HCT116 (cell line): ENCODE data around the gene IMPA2. TPM values are rescaled to one million over a fixed set of nuclear protein-coding genes. Genes with fewer than 3 reads are reported as not detected.

Source experiments
- ATAC-seq: fragments of 200-7000 bp; cut with Tn5 transposase; 2 replicates; pipeline ENCODE4 v1.9.1; 2020; ENCODE audit warnings: mild to moderate bottlenecking, moderate library complexity
- BruUV-seq: library from RNA; stranded (reverse); fragments of 400-500 nt; replicated peaks from 2 replicates; lab custom pipeline; 2021; lab: Mats Ljungman, UMichigan
- CTCF ChIA-PET: fragments of 300-600 bp; sonication (Branson Sonifier 250); formaldehyde crosslinking; loops from one replicate; lab custom pipeline; 2021; ENCODE audit warnings: antibody characterized with exemption; lab: Charles Lee
- POLR2A ChIA-PET: fragments of 300-600, 350-600 bp; sonication (Branson Sonifier 250); formaldehyde crosslinking; loops from one replicate; lab custom pipeline; 2021; ENCODE audit warnings: antibody characterized with exemption; lab: Charles Lee
- RAD21 ChIA-PET, 2 experiments: fragments of 300-600 bp; sonication (Branson Sonifier 250); formaldehyde crosslinking; loops; one replicate each; lab custom pipeline; 2023; ENCODE audit warnings: low total read pairs in 2 of 2; ENCODE audit not compliant: uncharacterized antibody in 2 of 2, unreplicated experiment in 2 of 2, low non-redundant PET in 1 of 2; lab: Charles Lee
- DNase-seq: peaks from one replicate; pipeline ENCODE4 v3.0.0-alpha.2; 2010; ENCODE audit warnings: low read depth, low spot score
- H2AFZ ChIP-seq: fragments of 200-600 bp; shearing (Covaris generic), sonication (generic); 2 replicates; pipeline ENCODE4 v1.6.1; 2017; ENCODE audit warnings: low read depth, mixed run types, mixed read lengths, antibody characterized with exemption, low read length; ENCODE audit not compliant: poor library complexity, severe bottlenecking
- H3K27ac ChIP-seq: 2 replicates; pipeline ENCODE4 v1.5.1; 2012; ENCODE audit warnings: low read depth, low read length
- H3K27me3 ChIP-seq: fragments of 200-600 bp; sonication (generic); 2 replicates; pipeline ENCODE4 v1.6.1; 2016; ENCODE audit warnings: mixed run types, low read length, mixed read lengths; ENCODE audit not compliant: insufficient read depth
- H3K36me3 ChIP-seq, 2 experiments: fragments of 200-500 bp in 1 of 2; fragments of 200-600 bp in 1 of 2; sonication (Bioruptor generic) in 1 of 2; sonication (generic) in 1 of 2; 2 replicates each; pipeline versions ENCODE4 v1.5.1 to v1.6.1; 2014 to 2016; ENCODE audit warnings: low read length in 2 of 2, inconsistent platforms in 1 of 2, mixed read lengths in 1 of 2, mixed run types in 1 of 2; ENCODE audit not compliant: insufficient read depth in 2 of 2, control insufficient read depth in 1 of 2
- H3K4me1 ChIP-seq, 2 experiments: fragments of 200-600 bp in 1 of 2; sonication (generic) in 1 of 2; 2 replicates each; pipeline versions ENCODE4 v1.5.1 to v1.6.1; 2012 to 2017; ENCODE audit warnings: low read length in 2 of 2, inconsistent platforms in 1 of 2, mild to moderate bottlenecking in 1 of 2, mixed read lengths in 1 of 2, mixed run types in 1 of 2, moderate library complexity in 1 of 2; ENCODE audit not compliant: insufficient read depth in 2 of 2, control insufficient read depth in 1 of 2
- H3K4me2 ChIP-seq: fragments of 200-600 bp; sonication (generic); 2 replicates; pipeline ENCODE4 v1.6.1; 2017; ENCODE audit warnings: mixed run types, low read length, mixed read lengths
- H3K4me3 ChIP-seq, 2 experiments: fragments of 200-600 bp in 1 of 2; sonication (generic) in 1 of 2; replicated peaks in 1 of 2; 2 replicates each; pipeline ENCODE4 v1.5.1; 2011 to 2016; ENCODE audit warnings: low read length in 2 of 2, control low read depth in 1 of 2, low read depth in 1 of 2, mild to moderate bottlenecking in 1 of 2, mixed read lengths in 1 of 2, mixed run types in 1 of 2
- H3K79me2 ChIP-seq: fragments of 200-600 bp; sonication (generic); 2 replicates; pipeline ENCODE4 v1.6.1; 2017; ENCODE audit warnings: mild to moderate bottlenecking, mixed run types, low read length, moderate library complexity, mixed read lengths; ENCODE audit not compliant: insufficient read depth
- H3K9ac ChIP-seq: fragments of 200-600 bp; sonication (generic); 2 replicates; pipeline ENCODE4 v1.6.1; 2016; ENCODE audit warnings: low read length, mixed read lengths
- H3K9me2 ChIP-seq: fragments of 200-600 bp; sonication (generic), shearing (Covaris generic); 2 replicates; pipeline ENCODE4 v1.6.1; 2017; ENCODE audit warnings: mixed run types, mild to moderate bottlenecking, moderate library complexity; ENCODE audit not compliant: insufficient read depth
- H3K9me3 ChIP-seq, 2 experiments: fragments of 200-500 bp in 1 of 2; fragments of 200-600 bp in 1 of 2; sonication (Bioruptor generic) in 1 of 2; sonication (generic) in 1 of 2; 2 replicates each; pipeline ENCODE4 v1.6.1; 2014 to 2017; ENCODE audit warnings: low read length in 2 of 2, mixed read lengths in 2 of 2, inconsistent platforms in 1 of 2, low read depth in 1 of 2, mild to moderate bottlenecking in 1 of 2, mixed run types in 1 of 2, moderate library complexity in 1 of 2; ENCODE audit not compliant: control insufficient read depth in 1 of 2, insufficient read depth in 1 of 2
- H4K20me1 ChIP-seq: fragments of 200-600 bp; sonication (generic), shearing (Covaris generic); 2 replicates; pipeline ENCODE4 v1.6.1; 2017; ENCODE audit warnings: mixed run types, mild to moderate bottlenecking, moderate library complexity; ENCODE audit not compliant: insufficient read depth
- CBX3 ChIP-seq: IDR thresholded peaks from 2 replicates; pipeline ENCODE4 v1.6.1; 2012; ENCODE audit warnings: low read depth
- CEBPB ChIP-seq: IDR thresholded peaks from 2 replicates; pipeline ENCODE4 v1.6.1; 2012; ENCODE audit warnings: low read depth
- EGR1 ChIP-seq: IDR thresholded peaks from 2 replicates; pipeline ENCODE4 v1.6.1; 2012; ENCODE audit warnings: low read depth
- EZH2 ChIP-seq: fragments of 200-600 bp; sonication (generic); IDR thresholded peaks from 2 replicates; pipeline ENCODE4 v1.6.1; 2017; ENCODE audit warnings: antibody characterized with exemption, mixed run types
- EZH2phosphoT487 ChIP-seq: fragments of 200-600 bp; IDR thresholded peaks from 2 replicates; pipeline ENCODE4 v1.6.1; 2018; ENCODE audit warnings: antibody characterized with exemption, borderline replicate concordance
- JUND ChIP-seq: IDR thresholded peaks from 2 replicates; pipeline ENCODE4 v1.6.1; 2012
- POLR2AphosphoS5 ChIP-seq: IDR thresholded peaks from 2 replicates; pipeline ENCODE4 v1.6.1; 2011; ENCODE audit warnings: mild to moderate bottlenecking, low read depth, low read length, moderate library complexity
- RAD21 ChIP-seq: IDR thresholded peaks from 2 replicates; pipeline ENCODE4 v1.6.1; 2012; ENCODE audit warnings: low read depth, mild to moderate bottlenecking
- SIN3A ChIP-seq: IDR thresholded peaks from 2 replicates; pipeline ENCODE4 v1.6.1; 2012; ENCODE audit warnings: low read depth
- SP1 ChIP-seq: IDR thresholded peaks from 2 replicates; pipeline ENCODE4 v1.6.1; 2012; ENCODE audit warnings: low read depth
- SRF ChIP-seq: IDR thresholded peaks from 2 replicates; pipeline ENCODE4 v1.6.1; 2012; ENCODE audit warnings: low read depth
- TCF7L2 ChIP-seq: IDR thresholded peaks from 2 replicates; pipeline ENCODE4 v1.7.0; 2011; ENCODE audit warnings: borderline replicate concordance, inconsistent platforms; ENCODE audit not compliant: insufficient read depth, insufficient read length; ENCODE audit errors: extremely low read depth
- YY1 ChIP-seq: IDR thresholded peaks from 2 replicates; pipeline ENCODE4 v1.6.1; 2011; ENCODE audit warnings: low read length, low read depth, moderate library complexity, mild to moderate bottlenecking; ENCODE audit not compliant: insufficient replicate concordance; ENCODE audit errors: extremely low read depth
- ZFX ChIP-seq: fragments of 450-650 bp; IDR thresholded peaks from 2 replicates; pipeline ENCODE4 v1.6.1; 2017
- ZNF274 ChIP-seq: fragments of 200-500 bp; sonication (Bioruptor generic); IDR thresholded peaks from 2 replicates; pipeline ENCODE4 v1.6.1; 2014; ENCODE audit warnings: mild to moderate bottlenecking, low read depth, low read length, inconsistent platforms
- intact Hi-C: fragments of 100-400 bp; cut with micrococcal nuclease; formaldehyde crosslinking; loops from 2 replicates; pipeline ENCODE4 v1.10.0; 2022
- total RNA-seq: library from RNA; stranded (reverse); gene quantifications from one replicate; pipeline ENCODE4 v1.2.1, GENCODE V29; 2021; ENCODE audit not compliant: unreplicated experiment
- TF ChIP-seq, protein P1 (sequence below): IDR thresholded peaks from 2 replicates; pipeline ENCODE4 v1.6.1; 2012
- TF ChIP-seq, protein P2 (sequence below): IDR thresholded peaks from 2 replicates; pipeline ENCODE4 v1.6.1; 2012; ENCODE audit warnings: low read depth
- TF ChIP-seq, protein P3 (sequence below): IDR thresholded peaks from 2 replicates; pipeline ENCODE4 v1.6.1; 2011; ENCODE audit warnings: mild to moderate bottlenecking, low read length, moderate library complexity; ENCODE audit not compliant: insufficient replicate concordance; ENCODE audit errors: extremely low read depth
- TF ChIP-seq, protein P4 (sequence below), 3 experiments: fragments of 200-600 bp in 1 of 3; sonication (generic) in 1 of 3; IDR thresholded peaks in 2 of 3; conservative IDR thresholded peaks in 1 of 3; 2 replicates each; pipeline ENCODE4 v1.5.1; 2012 to 2017; ENCODE audit warnings: low read depth in 2 of 3, low read length in 2 of 3, antibody characterized with exemption in 1 of 3, borderline replicate concordance in 1 of 3, control low read depth in 1 of 3, mild to moderate bottlenecking in 1 of 3, mixed read lengths in 1 of 3, mixed run types in 1 of 3, moderate library complexity in 1 of 3; ENCODE audit not compliant: insufficient read depth in 1 of 3

IMPA2 gene
- total RNA-seq, 1 experiment from 2014 or later, result 32.5 TPM

DNA sequence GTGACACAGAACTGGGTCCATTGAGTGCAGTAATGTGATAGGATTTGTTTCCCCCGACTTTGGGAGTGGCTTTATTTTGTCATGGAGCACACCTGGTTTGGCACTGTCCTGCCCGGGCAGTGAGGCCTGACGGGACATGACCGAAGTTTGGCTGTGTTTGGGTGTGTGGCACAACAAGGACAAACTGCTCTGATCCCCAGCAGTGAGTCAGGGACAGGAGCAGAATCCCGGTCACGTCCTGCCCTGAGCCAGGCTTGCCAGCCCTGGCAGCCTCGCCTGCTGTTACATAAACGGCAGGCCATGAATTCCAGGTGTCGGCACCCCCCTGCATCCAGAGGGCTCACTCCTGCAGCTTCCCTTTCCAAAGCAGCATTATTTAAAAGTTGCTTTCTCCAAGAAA is 45.7 kb downstream of the IMPA2 start:
- Histone ChIP-seq H3K4me2 (no peak overlapping the region), H2AFZ (no peak overlapping the region), H3K4me1 (no peaks in the 10 kb centered on the region), H3K36me3 (no peaks in the 10 kb centered on the region; a peak in 1 of 4 replicates), H3K27me3 (no peaks in the 10 kb centered on the region), H3K27ac (no peak overlapping the region), H3K9me3 (no peaks in the 10 kb centered on the region), H4K20me1 (no peaks in the 10 kb centered on the region), H3K9me2 (no peaks in the 10 kb centered on the region), H3K79me2 (no peaks in the 10 kb centered on the region), H3K4me3 (no peak overlapping the region), H3K9ac (no peak overlapping the region)
- ATAC-seq (no peak), DNase-seq (no peak)
- BruUV-seq, result no TSS peak
- TF ChIP-seq EZH2, result no peak
- TF ChIP-seq, protein P1, sequence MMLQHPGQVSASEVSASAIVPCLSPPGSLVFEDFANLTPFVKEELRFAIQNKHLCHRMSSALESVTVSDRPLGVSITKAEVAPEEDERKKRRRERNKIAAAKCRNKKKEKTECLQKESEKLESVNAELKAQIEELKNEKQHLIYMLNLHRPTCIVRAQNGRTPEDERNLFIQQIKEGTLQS, result no peak
- no peak for TF ChIP-seq CBX3
- TF ChIP-seq YY1, result no peak
- no peak for TF ChIP-seq SRF
- TF ChIP-seq, protein P2, sequence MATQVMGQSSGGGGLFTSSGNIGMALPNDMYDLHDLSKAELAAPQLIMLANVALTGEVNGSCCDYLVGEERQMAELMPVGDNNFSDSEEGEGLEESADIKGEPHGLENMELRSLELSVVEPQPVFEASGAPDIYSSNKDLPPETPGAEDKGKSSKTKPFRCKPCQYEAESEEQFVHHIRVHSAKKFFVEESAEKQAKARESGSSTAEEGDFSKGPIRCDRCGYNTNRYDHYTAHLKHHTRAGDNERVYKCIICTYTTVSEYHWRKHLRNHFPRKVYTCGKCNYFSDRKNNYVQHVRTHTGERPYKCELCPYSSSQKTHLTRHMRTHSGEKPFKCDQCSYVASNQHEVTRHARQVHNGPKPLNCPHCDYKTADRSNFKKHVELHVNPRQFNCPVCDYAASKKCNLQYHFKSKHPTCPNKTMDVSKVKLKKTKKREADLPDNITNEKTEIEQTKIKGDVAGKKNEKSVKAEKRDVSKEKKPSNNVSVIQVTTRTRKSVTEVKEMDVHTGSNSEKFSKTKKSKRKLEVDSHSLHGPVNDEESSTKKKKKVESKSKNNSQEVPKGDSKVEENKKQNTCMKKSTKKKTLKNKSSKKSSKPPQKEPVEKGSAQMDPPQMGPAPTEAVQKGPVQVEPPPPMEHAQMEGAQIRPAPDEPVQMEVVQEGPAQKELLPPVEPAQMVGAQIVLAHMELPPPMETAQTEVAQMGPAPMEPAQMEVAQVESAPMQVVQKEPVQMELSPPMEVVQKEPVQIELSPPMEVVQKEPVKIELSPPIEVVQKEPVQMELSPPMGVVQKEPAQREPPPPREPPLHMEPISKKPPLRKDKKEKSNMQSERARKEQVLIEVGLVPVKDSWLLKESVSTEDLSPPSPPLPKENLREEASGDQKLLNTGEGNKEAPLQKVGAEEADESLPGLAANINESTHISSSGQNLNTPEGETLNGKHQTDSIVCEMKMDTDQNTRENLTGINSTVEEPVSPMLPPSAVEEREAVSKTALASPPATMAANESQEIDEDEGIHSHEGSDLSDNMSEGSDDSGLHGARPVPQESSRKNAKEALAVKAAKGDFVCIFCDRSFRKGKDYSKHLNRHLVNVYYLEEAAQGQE, result no peak
- TF ChIP-seq POLR2AphosphoS5, result no peak
- no peak for TF ChIP-seq EZH2phosphoT487
- no peak for TF ChIP-seq RAD21
- no peak for TF ChIP-seq SIN3A
- no peak for TF ChIP-seq CEBPB
- TF ChIP-seq, protein P3, sequence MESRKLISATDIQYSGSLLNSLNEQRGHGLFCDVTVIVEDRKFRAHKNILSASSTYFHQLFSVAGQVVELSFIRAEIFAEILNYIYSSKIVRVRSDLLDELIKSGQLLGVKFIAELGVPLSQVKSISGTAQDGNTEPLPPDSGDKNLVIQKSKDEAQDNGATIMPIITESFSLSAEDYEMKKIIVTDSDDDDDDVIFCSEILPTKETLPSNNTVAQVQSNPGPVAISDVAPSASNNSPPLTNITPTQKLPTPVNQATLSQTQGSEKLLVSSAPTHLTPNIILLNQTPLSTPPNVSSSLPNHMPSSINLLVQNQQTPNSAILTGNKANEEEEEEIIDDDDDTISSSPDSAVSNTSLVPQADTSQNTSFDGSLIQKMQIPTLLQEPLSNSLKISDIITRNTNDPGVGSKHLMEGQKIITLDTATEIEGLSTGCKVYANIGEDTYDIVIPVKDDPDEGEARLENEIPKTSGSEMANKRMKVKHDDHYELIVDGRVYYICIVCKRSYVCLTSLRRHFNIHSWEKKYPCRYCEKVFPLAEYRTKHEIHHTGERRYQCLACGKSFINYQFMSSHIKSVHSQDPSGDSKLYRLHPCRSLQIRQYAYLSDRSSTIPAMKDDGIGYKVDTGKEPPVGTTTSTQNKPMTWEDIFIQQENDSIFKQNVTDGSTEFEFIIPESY, result no peak
- TF ChIP-seq EGR1, result no peak
- TF ChIP-seq ZFX, result no peak
- no peak for TF ChIP-seq TCF7L2
- TF ChIP-seq, protein P4, sequence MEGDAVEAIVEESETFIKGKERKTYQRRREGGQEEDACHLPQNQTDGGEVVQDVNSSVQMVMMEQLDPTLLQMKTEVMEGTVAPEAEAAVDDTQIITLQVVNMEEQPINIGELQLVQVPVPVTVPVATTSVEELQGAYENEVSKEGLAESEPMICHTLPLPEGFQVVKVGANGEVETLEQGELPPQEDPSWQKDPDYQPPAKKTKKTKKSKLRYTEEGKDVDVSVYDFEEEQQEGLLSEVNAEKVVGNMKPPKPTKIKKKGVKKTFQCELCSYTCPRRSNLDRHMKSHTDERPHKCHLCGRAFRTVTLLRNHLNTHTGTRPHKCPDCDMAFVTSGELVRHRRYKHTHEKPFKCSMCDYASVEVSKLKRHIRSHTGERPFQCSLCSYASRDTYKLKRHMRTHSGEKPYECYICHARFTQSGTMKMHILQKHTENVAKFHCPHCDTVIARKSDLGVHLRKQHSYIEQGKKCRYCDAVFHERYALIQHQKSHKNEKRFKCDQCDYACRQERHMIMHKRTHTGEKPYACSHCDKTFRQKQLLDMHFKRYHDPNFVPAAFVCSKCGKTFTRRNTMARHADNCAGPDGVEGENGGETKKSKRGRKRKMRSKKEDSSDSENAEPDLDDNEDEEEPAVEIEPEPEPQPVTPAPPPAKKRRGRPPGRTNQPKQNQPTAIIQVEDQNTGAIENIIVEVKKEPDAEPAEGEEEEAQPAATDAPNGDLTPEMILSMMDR (IDR thresholded peaks at IDR 0.05 in 2 of 3, conservative IDR thresholded peaks at IDR 0.05 in 1 of 3; ENCODE audit: borderline replicate concordance in 1 of 3, insufficient read depth in 1 of 3, low read depth in 2 of 3, low read length in 2 of 3), result no peak
- TF ChIP-seq JUND, result no peak
- no peak for TF ChIP-seq ZNF274
- no peak for TF ChIP-seq SP1
- POLR2A ChIA-PET, result no interaction called here
- RAD21 ChIA-PET, result no interaction called here
- CTCF ChIA-PET, result interaction anchor here (1.0 kb wide), 1 partner anchor 12 kb away, joined by 3 read pairs; no protein-coding TSS in a partner anchor
- intact Hi-C loops, result no loop called here
